HepG2 (cell line): ENCODE data around the gene ARHGEF12. TPM values are rescaled to one million over a fixed set of nuclear protein-coding genes. Genes with fewer than 3 reads are reported as not detected.

Experiments
- BRD4 ChIP-seq: sonication (generic); formaldehyde crosslinking; IDR thresholded peaks from 2 replicates; pipeline ENCODE4 v1.4.0; 2020; ENCODE audit warnings: missing genetic modification reagents
- JDP2 ChIP-seq: sonication (generic); formaldehyde crosslinking; IDR thresholded peaks from 2 replicates; pipeline ENCODE4 v1.8.1; 2022; ENCODE audit warnings: missing genetic modification reagents, borderline replicate concordance
- NCOA5 ChIP-seq: sonication (generic); formaldehyde crosslinking; IDR thresholded peaks from 2 replicates; pipeline ENCODE4 v1.4.0; 2020; ENCODE audit warnings: missing genetic modification reagents
- NFE2L2 ChIP-seq: fragments of 150-350 bp; IDR thresholded peaks from 2 replicates; pipeline ENCODE4 v1.6.1; 2014; ENCODE audit warnings: low read length
- NFKB2 ChIP-seq: sonication (generic); formaldehyde crosslinking; IDR thresholded peaks from 2 replicates; pipeline ENCODE4 v1.4.0; 2020; ENCODE audit warnings: missing genetic modification reagents, borderline replicate concordance
- PHF8 ChIP-seq: sonication (generic); formaldehyde crosslinking; IDR thresholded peaks from 2 replicates; pipeline ENCODE4 v1.5.0; 2020; ENCODE audit warnings: missing genetic modification reagents
- TGIF2 ChIP-seq: IDR thresholded peaks from 2 replicates; pipeline ENCODE4 v1.6.1; 2016; ENCODE audit warnings: control low read depth, missing compliant biosample characterization
- ZBTB3 ChIP-seq: sonication (generic); formaldehyde crosslinking; IDR thresholded peaks from 2 replicates; pipeline ENCODE4 v1.4.0; 2020; ENCODE audit warnings: low read depth, mild to moderate bottlenecking, moderate library complexity, missing genetic modification reagents, borderline replicate concordance
- ZNF124 ChIP-seq: sonication (generic); formaldehyde crosslinking; IDR thresholded peaks from 2 replicates; pipeline ENCODE4 v1.4.0; 2020; ENCODE audit warnings: missing genetic modification reagents
- ZNF256 ChIP-seq: sonication (generic); formaldehyde crosslinking; conservative IDR thresholded peaks from 2 replicates; pipeline ENCODE4 v1.4.0; 2020; ENCODE audit warnings: missing genetic modification reagents
- ZNF33A ChIP-seq: sonication (generic); formaldehyde crosslinking; IDR thresholded peaks from 2 replicates; pipeline ENCODE4 v1.5.1; 2020; ENCODE audit warnings: missing genetic modification reagents, mild to moderate bottlenecking, moderate library complexity, borderline replicate concordance
- ZNF614 ChIP-seq: IDR thresholded peaks from 2 replicates; pipeline ENCODE4 v1.6.1; 2018; ENCODE audit warnings: missing biosample characterization, missing genetic modification reagents, inconsistent platforms, borderline replicate concordance
- ZNF709 ChIP-seq: sonication (generic); formaldehyde crosslinking; IDR thresholded peaks from 2 replicates; pipeline ENCODE4 v1.5.0; 2020; ENCODE audit warnings: mild to moderate bottlenecking, missing genetic modification reagents
- polyA plus RNA-seq, 8 experiments: library from polyadenylated mRNA; depleted of rRNA in 3 of 8; stranded (reverse) in 7 of 8; unstranded in 1 of 8; fragments of >200 nt; fragmentation: Illumina TruSeq in 4 of 8; extraction: Trizol in 4 of 8; gene quantifications; 2 replicates each; pipeline versions ENCODE4 v1.2.1 to v1.2.3, GENCODE V29; 2011 to 2016; ENCODE audit warnings: low read depth in 4 of 8, missing spikeins in 1 of 8, mixed read lengths in 1 of 8; ENCODE audit not compliant: insufficient read depth in 1 of 8
- total RNA-seq, 5 experiments: library from RNA; depleted of rRNA; stranded (reverse); fragments of >200 nt; fragmentation: Illumina TruSeq; extraction: Trizol; gene quantifications; 2 replicates each; pipeline ENCODE4 v1.2.3, GENCODE V29; 2016; ENCODE audit warnings: low read depth in 1 of 5
- TF ChIP-seq, protein P1 (sequence below): sonication (generic); formaldehyde crosslinking; IDR thresholded peaks from 2 replicates; pipeline ENCODE4 v1.8.0; 2022; ENCODE audit warnings: missing genetic modification reagents, mild to moderate bottlenecking, moderate library complexity, borderline replicate concordance
- TF ChIP-seq, protein P2 (sequence below): sonication (generic); formaldehyde crosslinking; IDR thresholded peaks from 2 replicates; pipeline ENCODE4 v1.8.0; 2022; ENCODE audit warnings: mild to moderate bottlenecking, missing genetic modification reagents, moderate library complexity
- TF ChIP-seq, protein P3 (sequence below): sonication (generic); formaldehyde crosslinking; IDR thresholded peaks from 2 replicates; pipeline ENCODE4 v1.8.0; 2023; ENCODE audit warnings: mild to moderate bottlenecking, missing genetic modification reagents
- TF ChIP-seq, protein P4 (sequence below): IDR thresholded peaks from 2 replicates; pipeline ENCODE4 v1.6.1; 2016; ENCODE audit warnings: mild to moderate bottlenecking
- TF ChIP-seq, protein P5 (sequence below): sonication (generic); formaldehyde crosslinking; IDR thresholded peaks from 2 replicates; pipeline ENCODE4 v1.5.0; 2020; ENCODE audit warnings: missing genetic modification reagents, mild to moderate bottlenecking, borderline replicate concordance
- TF ChIP-seq, protein P6 (sequence below): sonication (generic); formaldehyde crosslinking; IDR thresholded peaks from 2 replicates; pipeline ENCODE4 v1.4.0; 2020; ENCODE audit warnings: missing genetic modification reagents, borderline replicate concordance
- TF ChIP-seq, protein P7 (sequence below): sonication (generic); formaldehyde crosslinking; IDR thresholded peaks from 2 replicates; pipeline ENCODE4 v1.8.0; 2022; ENCODE audit warnings: mild to moderate bottlenecking, missing genetic modification reagents, borderline replicate concordance

The ARHGEF12 gene
- total and polyA plus RNA-seq, 2 of the 13 experiments (the other 11 are each of a cell fraction or from before 2014, with no cell fraction given): 17.9 to 54.4 TPM

DNA sequence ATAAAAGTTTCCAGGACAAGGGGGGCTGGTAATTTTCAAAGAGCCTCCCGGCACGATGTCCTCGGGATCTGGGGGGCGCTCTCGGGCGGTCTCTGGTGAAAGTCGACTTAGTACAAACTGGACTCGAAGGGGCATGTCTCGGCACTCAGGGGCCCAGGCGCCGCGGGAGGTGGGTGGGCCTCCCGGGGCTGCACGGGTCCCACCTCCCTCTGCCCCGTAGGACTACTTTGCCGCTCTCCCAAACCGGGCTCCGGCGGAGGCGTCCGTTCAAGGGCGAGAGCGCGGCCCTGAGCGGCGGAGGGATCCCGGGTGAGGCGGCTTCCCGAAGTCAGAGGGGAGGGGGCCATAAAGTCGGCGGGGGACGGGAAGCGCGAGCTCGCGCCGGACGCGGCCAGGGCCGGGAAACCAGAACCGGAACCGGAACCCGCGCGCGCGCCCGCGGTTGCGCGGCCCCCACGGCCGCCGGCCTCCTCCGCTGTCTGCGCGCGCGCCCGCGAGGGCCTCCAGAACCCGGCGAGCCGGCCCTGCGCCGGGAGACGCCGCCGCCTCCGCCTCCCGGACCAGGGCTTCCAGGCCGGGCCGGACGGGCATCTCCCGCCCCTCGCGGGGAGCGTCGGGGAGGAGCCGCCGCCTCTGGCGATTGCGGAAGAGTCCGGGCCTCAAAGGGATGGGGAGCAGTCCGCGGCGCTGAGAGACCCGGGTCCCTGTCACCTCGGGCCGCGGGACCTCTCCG is at the start of gene ARHGEF12 (continued):
- TF ChIP-seq, protein P1, sequence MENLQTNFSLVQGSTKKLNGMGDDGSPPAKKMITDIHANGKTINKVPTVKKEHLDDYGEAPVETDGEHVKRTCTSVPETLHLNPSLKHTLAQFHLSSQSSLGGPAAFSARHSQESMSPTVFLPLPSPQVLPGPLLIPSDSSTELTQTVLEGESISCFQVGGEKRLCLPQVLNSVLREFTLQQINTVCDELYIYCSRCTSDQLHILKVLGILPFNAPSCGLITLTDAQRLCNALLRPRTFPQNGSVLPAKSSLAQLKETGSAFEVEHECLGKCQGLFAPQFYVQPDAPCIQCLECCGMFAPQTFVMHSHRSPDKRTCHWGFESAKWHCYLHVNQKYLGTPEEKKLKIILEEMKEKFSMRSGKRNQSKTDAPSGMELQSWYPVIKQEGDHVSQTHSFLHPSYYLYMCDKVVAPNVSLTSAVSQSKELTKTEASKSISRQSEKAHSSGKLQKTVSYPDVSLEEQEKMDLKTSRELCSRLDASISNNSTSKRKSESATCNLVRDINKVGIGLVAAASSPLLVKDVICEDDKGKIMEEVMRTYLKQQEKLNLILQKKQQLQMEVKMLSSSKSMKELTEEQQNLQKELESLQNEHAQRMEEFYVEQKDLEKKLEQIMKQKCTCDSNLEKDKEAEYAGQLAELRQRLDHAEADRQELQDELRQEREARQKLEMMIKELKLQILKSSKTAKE (CRISPR knock-in tag): peak; percentile 49
- TF ChIP-seq TGIF2 (CRISPR knock-in tag) (0 out of 2 replicates have a peak, but pooled peaks have one; percentile 44), ZNF256 (CRISPR knock-in tag) (no peak), ZNF709 (no peak), ZBTB3 (no peak), ZNF124 (CRISPR knock-in tag) (no peak), BRD4 (CRISPR knock-in tag) (peak; percentile 36), NFE2L2 (no peak), NFKB2 (CRISPR knock-in tag) (peak; percentile 26; the same call in 1 of the 2 replicates), NCOA5 (CRISPR knock-in tag) (no peak), ZNF33A (CRISPR knock-in tag) (peak; percentile 60; the same call in 1 of the 2 replicates), JDP2 (CRISPR knock-in tag) (peak; percentile 45; the same call in 1 of the 2 replicates), PHF8 (peak; percentile 70), ZNF614 (CRISPR knock-in tag) (0 out of 2 replicates have a peak, but pooled peaks have one; percentile 64)
- TF ChIP-seq, protein P2, sequence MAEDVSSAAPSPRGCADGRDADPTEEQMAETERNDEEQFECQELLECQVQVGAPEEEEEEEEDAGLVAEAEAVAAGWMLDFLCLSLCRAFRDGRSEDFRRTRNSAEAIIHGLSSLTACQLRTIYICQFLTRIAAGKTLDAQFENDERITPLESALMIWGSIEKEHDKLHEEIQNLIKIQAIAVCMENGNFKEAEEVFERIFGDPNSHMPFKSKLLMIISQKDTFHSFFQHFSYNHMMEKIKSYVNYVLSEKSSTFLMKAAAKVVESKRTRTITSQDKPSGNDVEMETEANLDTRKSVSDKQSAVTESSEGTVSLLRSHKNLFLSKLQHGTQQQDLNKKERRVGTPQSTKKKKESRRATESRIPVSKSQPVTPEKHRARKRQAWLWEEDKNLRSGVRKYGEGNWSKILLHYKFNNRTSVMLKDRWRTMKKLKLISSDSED (CRISPR knock-in tag): no peak
- TF ChIP-seq, protein P3, sequence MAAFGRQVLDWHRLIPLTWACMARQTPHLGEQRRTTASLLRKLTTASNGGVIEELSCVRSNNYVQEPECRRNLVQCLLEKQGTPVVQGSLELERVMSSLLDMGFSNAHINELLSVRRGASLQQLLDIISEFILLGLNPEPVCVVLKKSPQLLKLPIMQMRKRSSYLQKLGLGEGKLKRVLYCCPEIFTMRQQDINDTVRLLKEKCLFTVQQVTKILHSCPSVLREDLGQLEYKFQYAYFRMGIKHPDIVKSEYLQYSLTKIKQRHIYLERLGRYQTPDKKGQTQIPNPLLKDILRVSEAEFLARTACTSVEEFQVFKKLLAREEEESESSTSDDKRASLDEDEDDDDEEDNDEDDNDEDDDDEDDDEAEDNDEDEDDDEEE (CRISPR knock-in tag): no peak
- TF ChIP-seq, protein P4, sequence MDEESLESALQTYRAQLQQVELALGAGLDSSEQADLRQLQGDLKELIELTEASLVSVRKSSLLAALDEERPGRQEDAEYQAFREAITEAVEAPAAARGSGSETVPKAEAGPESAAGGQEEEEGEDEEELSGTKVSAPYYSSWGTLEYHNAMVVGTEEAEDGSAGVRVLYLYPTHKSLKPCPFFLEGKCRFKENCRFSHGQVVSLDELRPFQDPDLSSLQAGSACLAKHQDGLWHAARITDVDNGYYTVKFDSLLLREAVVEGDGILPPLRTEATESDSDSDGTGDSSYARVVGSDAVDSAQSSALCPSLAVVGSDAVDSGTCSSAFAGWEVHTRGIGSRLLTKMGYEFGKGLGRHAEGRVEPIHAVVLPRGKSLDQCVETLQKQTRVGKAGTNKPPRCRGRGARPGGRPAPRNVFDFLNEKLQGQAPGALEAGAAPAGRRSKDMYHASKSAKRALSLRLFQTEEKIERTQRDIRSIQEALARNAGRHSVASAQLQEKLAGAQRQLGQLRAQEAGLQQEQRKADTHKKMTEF (CRISPR knock-in tag): peak; percentile 85
- TF ChIP-seq, protein P5, sequence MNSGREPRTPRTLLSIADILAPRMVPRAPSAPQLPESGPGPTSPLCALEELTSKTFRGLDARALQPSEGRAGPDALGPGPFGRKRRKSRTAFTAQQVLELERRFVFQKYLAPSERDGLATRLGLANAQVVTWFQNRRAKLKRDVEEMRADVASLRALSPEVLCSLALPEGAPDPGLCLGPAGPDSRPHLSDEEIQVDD (CRISPR knock-in tag): no peak
- TF ChIP-seq, protein P6, sequence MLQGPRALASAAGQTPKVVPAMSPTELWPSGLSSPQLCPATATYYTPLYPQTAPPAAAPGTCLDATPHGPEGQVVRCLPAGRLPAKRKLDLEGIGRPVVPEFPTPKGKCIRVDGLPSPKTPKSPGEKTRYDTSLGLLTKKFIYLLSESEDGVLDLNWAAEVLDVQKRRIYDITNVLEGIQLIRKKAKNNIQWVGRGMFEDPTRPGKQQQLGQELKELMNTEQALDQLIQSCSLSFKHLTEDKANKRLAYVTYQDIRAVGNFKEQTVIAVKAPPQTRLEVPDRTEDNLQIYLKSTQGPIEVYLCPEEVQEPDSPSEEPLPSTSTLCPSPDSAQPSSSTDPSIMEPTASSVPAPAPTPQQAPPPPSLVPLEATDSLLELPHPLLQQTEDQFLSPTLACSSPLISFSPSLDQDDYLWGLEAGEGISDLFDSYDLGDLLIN: no peak
- TF ChIP-seq, protein P7, sequence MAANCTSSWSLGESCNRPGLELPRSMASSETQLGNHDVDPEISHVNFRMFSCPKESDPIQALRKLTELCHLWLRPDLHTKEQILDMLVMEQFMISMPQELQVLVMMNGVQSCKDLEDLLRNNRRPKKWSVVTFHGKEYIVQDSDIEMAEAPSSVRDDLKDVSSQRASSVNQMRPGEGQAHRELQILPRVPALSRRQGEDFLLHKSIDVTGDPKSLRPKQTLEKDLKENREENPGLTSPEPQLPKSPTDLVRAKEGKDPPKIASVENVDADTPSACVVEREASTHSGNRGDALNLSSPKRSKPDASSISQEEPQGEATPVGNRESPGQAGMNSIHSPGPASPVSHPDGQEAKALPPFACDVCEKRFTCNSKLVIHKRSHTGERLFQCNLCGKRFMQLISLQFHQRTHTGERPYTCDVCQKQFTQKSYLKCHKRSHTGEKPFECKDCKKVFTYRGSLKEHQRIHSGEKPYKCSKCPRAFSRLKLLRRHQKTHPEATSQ (CRISPR knock-in tag): peak; percentile 98; the same call in 1 of the 2 replicates
